Omental fat pad (tissue), 4 donors: Measurements from ENCODE around the gene FYCO1. TPM values are rescaled to one million over a fixed set of nuclear protein-coding genes. Genes with fewer than 3 reads are reported as not detected.

Experiments
- ATAC-seq: fragments of 150-250 bp; one replicate; pipeline ENCODE4 v1.9.1; 2016; ENCODE audit warnings: mild to moderate bottlenecking, moderate library complexity; ENCODE audit not compliant: low FRiP score
- DNase-seq: peaks from one replicate; pipeline ENCODE4 v3.0.0-alpha.2; 2019; ENCODE audit warnings: low spot score
- total RNA-seq, 4 donors: library from RNA; depleted of rRNA; stranded (reverse); fragments of >200 nt; gene quantifications; one replicate each; pipeline ENCODE4 v1.1.0, GENCODE V29; 2016
- TF ChIP-seq, protein P1 (sequence below), 3 donors: fragments of 450-650 bp; IDR thresholded peaks; one replicate each; pipeline ENCODE4 v1.5.1; 2016 to 2017; ENCODE audit warnings: antibody characterized with exemption in 3 of 3, mild to moderate bottlenecking in 3 of 3, moderate library complexity in 2 of 3

FYCO1 gene
- total RNA-seq, 4 donors from 2014 or later, result 44.7 to 51.4 (median 47.3) TPM

DNA sequence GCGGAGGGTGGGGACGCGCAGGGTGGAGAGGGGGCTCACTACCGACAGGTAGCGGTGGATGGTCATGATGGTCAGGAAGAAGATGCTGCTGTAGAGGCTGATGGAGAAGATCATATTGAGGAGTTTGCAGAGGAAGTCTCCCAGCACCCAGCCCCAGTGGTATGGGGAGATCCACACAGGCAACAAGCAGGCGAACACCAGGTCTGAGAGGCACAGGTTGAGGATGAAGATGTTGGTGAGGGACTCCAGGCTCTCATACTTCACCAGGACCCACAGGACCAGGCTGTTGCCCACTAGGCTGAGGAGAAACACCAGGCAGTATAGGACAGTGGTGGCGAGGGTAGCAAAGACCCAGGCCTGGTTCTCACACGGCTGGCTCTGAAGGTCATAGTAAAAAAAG, 25.9 kb upstream of the FYCO1 start:
- TF ChIP-seq, protein P1, sequence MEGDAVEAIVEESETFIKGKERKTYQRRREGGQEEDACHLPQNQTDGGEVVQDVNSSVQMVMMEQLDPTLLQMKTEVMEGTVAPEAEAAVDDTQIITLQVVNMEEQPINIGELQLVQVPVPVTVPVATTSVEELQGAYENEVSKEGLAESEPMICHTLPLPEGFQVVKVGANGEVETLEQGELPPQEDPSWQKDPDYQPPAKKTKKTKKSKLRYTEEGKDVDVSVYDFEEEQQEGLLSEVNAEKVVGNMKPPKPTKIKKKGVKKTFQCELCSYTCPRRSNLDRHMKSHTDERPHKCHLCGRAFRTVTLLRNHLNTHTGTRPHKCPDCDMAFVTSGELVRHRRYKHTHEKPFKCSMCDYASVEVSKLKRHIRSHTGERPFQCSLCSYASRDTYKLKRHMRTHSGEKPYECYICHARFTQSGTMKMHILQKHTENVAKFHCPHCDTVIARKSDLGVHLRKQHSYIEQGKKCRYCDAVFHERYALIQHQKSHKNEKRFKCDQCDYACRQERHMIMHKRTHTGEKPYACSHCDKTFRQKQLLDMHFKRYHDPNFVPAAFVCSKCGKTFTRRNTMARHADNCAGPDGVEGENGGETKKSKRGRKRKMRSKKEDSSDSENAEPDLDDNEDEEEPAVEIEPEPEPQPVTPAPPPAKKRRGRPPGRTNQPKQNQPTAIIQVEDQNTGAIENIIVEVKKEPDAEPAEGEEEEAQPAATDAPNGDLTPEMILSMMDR (IDR thresholded peaks at IDR 0.05), result no peak
- ATAC-seq (no peak), DNase-seq (no peak)

DNA sequence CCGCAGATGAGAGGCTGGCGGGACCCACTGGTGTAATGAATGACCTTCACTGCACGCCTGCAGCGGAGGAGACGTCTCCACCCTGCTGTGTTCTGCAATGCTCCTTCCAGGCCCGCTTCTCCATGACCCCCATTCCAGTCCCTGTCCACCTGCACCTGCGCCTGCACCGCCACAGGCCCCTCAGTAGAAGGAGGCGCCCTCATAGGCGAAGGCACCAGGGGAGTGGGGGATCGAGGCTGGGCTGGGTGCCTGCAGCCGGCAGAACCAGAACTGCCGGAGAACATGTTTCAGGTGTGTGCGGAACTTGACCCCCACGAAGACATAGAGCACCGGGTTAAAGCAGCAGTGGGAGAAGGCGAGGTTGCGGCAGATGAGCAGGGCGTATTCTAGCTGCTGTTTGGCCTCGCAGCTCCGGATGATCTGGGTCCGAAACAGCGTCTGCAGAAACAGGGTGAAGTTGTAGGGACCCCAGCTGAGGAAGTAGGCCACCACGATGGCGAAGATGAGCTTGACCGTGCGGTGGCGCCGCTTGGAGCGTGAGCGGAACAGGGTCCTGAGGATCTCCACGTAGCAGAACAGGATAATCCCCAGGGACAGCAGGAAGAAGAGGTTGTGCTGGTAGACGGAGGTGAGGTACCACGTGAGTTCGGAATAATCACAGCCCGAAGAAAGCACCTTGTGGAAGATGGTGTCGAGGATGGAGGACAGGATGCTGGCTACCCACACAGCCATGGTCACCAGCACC, 25.3 kb upstream of the FYCO1 start:
- TF ChIP-seq, protein P1 (IDR thresholded peaks at IDR 0.05), result no peak
- DNase-seq, result no peak
- no peak for ATAC-seq

DNA sequence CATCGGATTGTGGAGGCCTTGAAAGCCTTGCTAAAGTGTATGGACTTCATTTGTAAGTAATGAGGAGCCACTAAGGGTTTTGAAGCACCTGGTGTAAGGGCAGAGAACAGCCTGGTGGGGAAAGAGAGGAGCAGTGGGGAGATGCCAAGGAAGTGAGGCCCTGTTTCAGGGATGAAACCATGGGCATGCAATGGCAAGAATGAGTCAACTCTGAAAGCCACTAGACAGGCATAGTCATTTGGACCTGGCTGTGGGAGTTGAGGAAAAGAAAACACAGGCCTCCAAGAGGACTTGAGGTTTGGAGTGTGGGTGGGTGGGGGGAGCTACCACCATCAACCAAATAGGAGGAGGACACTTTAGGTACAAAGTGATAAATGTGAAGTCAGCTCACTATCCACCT, 24.1 kb upstream of the FYCO1 start:
- ATAC-seq (no peak), DNase-seq (no peak)
- TF ChIP-seq, protein P1 (IDR thresholded peaks at IDR 0.05), result no peak

DNA sequence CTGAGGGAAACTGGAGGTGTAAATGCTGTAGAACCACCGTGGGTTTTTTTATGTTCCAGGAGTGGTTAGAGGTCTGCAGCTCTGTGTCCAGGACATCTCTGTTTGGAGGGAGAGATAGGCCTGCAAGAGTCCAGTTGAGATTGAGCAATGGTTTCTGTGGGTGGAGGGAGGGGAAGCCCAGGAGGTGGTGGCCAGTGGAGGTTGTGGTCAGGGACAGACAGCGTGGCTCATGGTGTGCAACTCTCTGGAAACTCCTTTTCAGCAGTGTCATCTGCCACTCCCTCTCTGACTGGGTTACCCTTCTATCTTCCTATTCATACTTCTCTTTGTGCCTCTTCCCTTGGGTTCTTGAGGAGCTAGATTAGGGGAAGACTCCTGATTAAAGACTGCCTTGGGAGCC, 22.1 kb upstream of the FYCO1 start:
- TF ChIP-seq, protein P1 (IDR thresholded peaks at IDR 0.05), result no peak
- ATAC-seq (no peak), DNase-seq (no peak)

DNA sequence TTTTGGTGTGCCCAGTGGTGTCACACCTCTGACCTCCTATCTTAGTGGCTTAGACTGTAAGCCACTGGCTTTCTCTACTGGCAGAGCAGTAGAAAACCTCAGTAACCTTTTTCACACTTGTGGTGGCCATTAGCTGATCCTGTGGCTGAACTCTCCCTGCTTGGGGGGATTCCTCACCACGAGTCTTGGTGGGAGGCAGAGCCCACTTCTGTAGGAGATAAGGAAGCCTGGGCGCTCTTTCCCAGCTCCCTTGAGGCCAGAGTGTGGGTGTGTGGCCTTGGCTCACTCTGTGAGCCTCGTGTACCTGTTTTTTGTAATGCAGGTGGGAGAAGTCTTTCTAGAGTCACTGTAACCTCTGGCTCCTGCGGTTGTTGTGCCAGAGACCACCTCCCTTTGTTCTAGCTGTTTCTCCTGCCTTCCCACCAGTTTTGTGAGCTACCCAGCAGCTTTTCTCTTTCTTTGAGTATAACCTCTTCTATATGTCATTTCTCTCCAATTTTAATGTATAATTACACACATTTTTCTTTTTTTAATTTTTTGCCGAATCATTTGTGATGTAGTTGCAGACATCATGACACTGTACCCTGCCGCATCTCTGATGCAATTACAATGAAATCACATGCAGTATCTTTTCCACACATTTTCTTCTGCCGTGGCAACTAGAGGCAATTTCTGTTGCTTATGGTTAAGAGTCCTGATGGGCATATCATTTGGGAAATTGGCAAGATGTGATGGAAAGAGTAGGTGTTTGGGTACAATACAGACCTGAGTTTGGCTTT, 17.9 kb upstream of the FYCO1 start:
- TF ChIP-seq, protein P1 (IDR thresholded peaks at IDR 0.05), result no peak
- no peak for DNase-seq
- ATAC-seq, result no peak

GRCh38 chr3:46012246-46012645, 16.6 kb upstream of the FYCO1 start:
- no peak for ATAC-seq
- no peak for DNase-seq
- TF ChIP-seq, protein P1 (IDR thresholded peaks at IDR 0.05), result no peak
